GM12872 (cell line): ENCODE results near the gene SRCIN1.

Experiments used
- CTCF ChIP-seq: IDR thresholded peaks from 3 replicates; pipeline ENCODE4 v1.5.1; 2011; ENCODE audit warnings: low read depth, mild to moderate bottlenecking, low read length, moderate library complexity; ENCODE audit not compliant: insufficient read depth

SRCIN1 gene

GRCh38 chr17:38507921-38508569, 97.7 kb downstream of the SRCIN1 start:
- TF ChIP-seq CTCF: no peak

- TF ChIP-seq CTCF: no peak
These were observed 98.3 kb downstream of the SRCIN1 start for GRCh38 chr17:38507436-38507835.

DNA sequence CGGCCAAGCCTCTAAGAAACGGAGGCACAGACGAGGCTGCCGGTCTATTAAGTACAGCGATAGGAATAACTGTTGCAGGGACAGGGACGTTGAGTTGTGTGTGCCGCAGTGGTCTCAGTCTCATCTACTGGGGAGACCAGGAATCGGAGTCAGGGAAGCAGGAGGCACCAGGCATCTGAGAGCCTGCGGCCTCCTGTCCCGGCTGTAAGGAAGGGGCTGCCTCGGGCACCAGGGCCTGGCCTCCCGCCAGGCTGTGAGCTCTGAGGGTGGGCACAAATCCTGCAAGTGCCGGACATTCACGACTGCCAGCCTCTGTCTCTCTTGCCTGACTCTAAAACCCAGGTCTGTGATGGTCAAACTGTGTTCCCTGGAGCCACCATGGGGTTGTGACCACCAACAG, 101.5 kb downstream of the SRCIN1 start:
- no peak for TF ChIP-seq CTCF

DNA sequence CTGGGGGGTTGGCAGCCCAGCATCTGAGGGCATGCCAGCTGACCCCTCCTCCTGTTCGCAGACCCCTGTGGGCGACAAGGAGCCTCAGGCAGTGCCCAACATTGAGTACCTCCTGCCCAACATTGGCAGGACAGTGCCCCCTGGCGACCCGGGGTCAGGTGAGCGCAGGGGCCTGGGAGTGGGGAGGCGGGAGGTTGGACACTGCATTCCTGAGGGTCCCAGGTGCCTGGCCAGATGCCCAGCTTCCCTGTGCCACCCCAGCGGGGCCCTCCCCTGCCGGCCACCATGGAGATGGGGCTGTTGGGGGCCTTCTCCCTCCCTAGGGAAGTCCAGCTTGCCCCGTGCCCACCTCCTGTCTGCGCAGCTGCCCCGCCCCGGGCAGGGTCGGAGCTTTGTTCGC, 107.4 kb downstream of the SRCIN1 start:
- no peak for TF ChIP-seq CTCF

GRCh38 chr17:38492067-38493040, 113.4 kb downstream of the SRCIN1 start:
- TF ChIP-seq CTCF: peak; percentile 88

- TF ChIP-seq CTCF: no peak
These were observed 120.6 kb downstream of the SRCIN1 start for GRCh38 chr17:38485146-38485468.

GRCh38 chr17:38484242-38485145, 121.3 kb downstream of the SRCIN1 start:
- TF ChIP-seq CTCF: peak; percentile 74
